Epithelial cell of proximal tubule (primary cell): ENCODE results near the gene ATXN10. TPM values are rescaled to one million over a fixed set of nuclear protein-coding genes. Genes with fewer than 3 reads are reported as not detected.

Experiments used
- DNase-seq: peaks from one replicate; pipeline ENCODE4 v3.0.0-alpha.2; 2011; ENCODE audit warnings: low read depth
- H3K4me3 ChIP-seq: 2 replicates; pipeline ENCODE4 v1.5.1; 2011; ENCODE audit warnings: low read depth, mild to moderate bottlenecking, low read length
- CTCF ChIP-seq: conservative IDR thresholded peaks from 2 replicates; pipeline ENCODE4 v1.5.1; 2012; ENCODE audit warnings: low read depth, mild to moderate bottlenecking, low read length
- total RNA-seq: library from RNA; depleted of rRNA; stranded (reverse); fragments of >200 nt; gene quantifications from 2 replicates; pipeline ENCODE4 v1.2.3, GENCODE V29; 2015

Gene ATXN10
- total RNA-seq, 1 donor from 2014 or later = 118 TPM

GRCh38 chr22:45781966-45782365, 110.3 kb downstream of the ATXN10 start:
- H3K4me3 ChIP-seq = no peak overlapping the region
- no peak for DNase-seq
- TF ChIP-seq CTCF = no peak

- no peak overlapping the region for H3K4me3 ChIP-seq
- DNase-seq = no peak
- TF ChIP-seq CTCF = no peak
Measured at GRCh38 chr22:45783021-45783420, 111.4 kb downstream of the ATXN10 start.

GRCh38 chr22:45783690-45784089, 112.1 kb downstream of the ATXN10 start:
- no peak for TF ChIP-seq CTCF
- H3K4me3 ChIP-seq = no peak overlapping the region
- no peak for DNase-seq

GRCh38 chr22:45784357-45785277, 113.0 kb downstream of the ATXN10 start:
- DNase-seq = peak; percentile 51
- no peak overlapping the region for H3K4me3 ChIP-seq
- TF ChIP-seq CTCF = no peak

- H3K4me3 ChIP-seq = no peak overlapping the region
- peak; percentile 82 for DNase-seq
- no peak for TF ChIP-seq CTCF
Measured at GRCh38 chr22:45785458-45785857, 113.8 kb downstream of the ATXN10 start.

GRCh38 chr22:45786726-45787125, 115.1 kb downstream of the ATXN10 start:
- no peak for DNase-seq
- H3K4me3 ChIP-seq = no peak overlapping the region
- TF ChIP-seq CTCF = no peak

GRCh38 chr22:45787759-45788158, 116.1 kb downstream of the ATXN10 start:
- H3K4me3 ChIP-seq = no peak overlapping the region
- TF ChIP-seq CTCF = no peak
- no peak for DNase-seq
